Measurements from ENCODE around the gene DDB1.

DNA sequence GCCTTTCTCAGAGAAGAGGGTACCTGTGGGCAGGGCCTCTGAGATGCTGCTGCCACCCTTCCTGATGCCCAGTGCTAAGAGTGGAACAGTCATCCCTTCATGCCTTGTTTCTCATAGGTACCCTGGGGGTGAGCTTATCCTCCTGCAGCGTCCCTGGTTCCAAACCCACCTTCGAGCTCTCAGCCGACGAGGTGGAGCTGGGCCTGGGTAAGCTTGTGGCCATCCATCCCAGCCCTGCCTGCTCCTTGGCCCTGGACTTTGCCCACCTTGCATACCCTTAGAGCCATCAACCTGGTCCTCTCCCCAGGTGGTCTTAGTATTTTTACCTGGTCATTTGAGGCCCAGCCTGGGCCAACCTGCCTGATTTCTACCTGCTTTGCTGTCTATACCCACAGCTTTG lies 8.8 kb upstream of the DDB1 start:
- TF ChIP-seq GATA2 (IDR thresholded peaks at IDR 0.05; ENCODE audit: low read depth, low read length) = no peak
- TF ChIP-seq GATA3 (IDR thresholded peaks at IDR 0.05; ENCODE audit: low read depth, low read length) = no peak
